Measurements from ENCODE around the gene OGDHL. TPM values are rescaled to one million over a fixed set of nuclear protein-coding genes. Genes with fewer than 3 reads are reported as not detected.

OGDHL gene
- total and polyA plus RNA-seq, 3 donors from 2014 or later, result 6.4 to 16.6 (median 10.7) TPM

- Histone ChIP-seq H3K36me3 (ENCODE audit: low read depth, missing control alignments) (no peaks in the 10 kb centered on the region), H3K27me3 (no peaks in the 10 kb centered on the region), H3K4me1 (no peaks in the 10 kb centered on the region), H3K4me3 (no peak overlapping the region), H3K27ac (no peak overlapping the region), H3K9me3 (no peaks in the 10 kb centered on the region)
- 84 to 90% methylated on average over 12 to 20 of the region's 20 CpGs for WGBS, 2 donors
- DNase-seq, result no peak
- TF ChIP-seq POLR2A (IDR thresholded peaks at IDR 0.05), result no peak
- TF ChIP-seq, protein P1, sequence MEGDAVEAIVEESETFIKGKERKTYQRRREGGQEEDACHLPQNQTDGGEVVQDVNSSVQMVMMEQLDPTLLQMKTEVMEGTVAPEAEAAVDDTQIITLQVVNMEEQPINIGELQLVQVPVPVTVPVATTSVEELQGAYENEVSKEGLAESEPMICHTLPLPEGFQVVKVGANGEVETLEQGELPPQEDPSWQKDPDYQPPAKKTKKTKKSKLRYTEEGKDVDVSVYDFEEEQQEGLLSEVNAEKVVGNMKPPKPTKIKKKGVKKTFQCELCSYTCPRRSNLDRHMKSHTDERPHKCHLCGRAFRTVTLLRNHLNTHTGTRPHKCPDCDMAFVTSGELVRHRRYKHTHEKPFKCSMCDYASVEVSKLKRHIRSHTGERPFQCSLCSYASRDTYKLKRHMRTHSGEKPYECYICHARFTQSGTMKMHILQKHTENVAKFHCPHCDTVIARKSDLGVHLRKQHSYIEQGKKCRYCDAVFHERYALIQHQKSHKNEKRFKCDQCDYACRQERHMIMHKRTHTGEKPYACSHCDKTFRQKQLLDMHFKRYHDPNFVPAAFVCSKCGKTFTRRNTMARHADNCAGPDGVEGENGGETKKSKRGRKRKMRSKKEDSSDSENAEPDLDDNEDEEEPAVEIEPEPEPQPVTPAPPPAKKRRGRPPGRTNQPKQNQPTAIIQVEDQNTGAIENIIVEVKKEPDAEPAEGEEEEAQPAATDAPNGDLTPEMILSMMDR (IDR thresholded peaks at IDR 0.05), result no peak
- intact Hi-C loops (cut with DNase I; ENCODE audit: low total_unique reads), result no loop called here
These were observed 12.3 kb downstream of the OGDHL start for GRCh38 chr10:49749556-49750491.

DNA sequence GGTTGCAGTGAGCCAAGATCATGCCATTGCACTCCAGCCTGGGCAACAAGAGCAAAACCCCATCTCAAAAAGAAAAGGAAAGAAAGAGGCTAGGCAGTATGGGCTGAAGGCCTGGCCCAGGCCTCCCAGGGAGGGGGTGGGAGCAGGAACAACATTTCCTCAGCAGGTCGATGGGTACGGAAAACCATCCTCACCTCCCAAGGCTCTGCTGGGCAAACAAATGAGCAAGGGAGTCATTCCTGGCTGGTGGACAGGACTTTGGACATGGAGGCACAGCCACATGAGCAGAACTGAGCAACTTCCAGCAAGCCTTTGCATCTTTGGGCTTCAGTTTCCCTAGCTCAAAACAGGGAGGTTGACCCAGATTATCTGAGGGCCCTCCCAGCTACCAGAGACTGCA, 13.0 kb downstream of the OGDHL start:
- intact Hi-C loops (cut with DNase I; ENCODE audit: low total_unique reads), result no loop called here
- no peak overlapping the region for H3K4me3 ChIP-seq
- H3K27me3 ChIP-seq, result no peaks in the 10 kb centered on the region
- H3K27ac ChIP-seq, result no peak overlapping the region
- H3K36me3 ChIP-seq (ENCODE audit: low read depth, missing control alignments), result no peaks in the 10 kb centered on the region
- H3K9me3 ChIP-seq, result no peaks in the 10 kb centered on the region
- no peaks in the 10 kb centered on the region for H3K4me1 ChIP-seq
- TF ChIP-seq, protein P1 (IDR thresholded peaks at IDR 0.05), result no peak
- TF ChIP-seq POLR2A (IDR thresholded peaks at IDR 0.05), result no peak
- no peak for DNase-seq
- WGBS, 2 donors, result 94 to 100% methylated on average over 2 of the region's 2 CpGs

GRCh38 chr10:49748006-49748405, 14.1 kb downstream of the OGDHL start:
- Histone ChIP-seq H3K4me3 (no peak overlapping the region), H3K27ac (no peak overlapping the region), H3K36me3 (ENCODE audit: low read depth, missing control alignments) (no peaks in the 10 kb centered on the region), H3K9me3 (no peaks in the 10 kb centered on the region), H3K27me3 (no peaks in the 10 kb centered on the region), H3K4me1 (no peaks in the 10 kb centered on the region)
- 67 to 71% methylated on average over 10 of the region's 10 CpGs for WGBS, 2 donors
- DNase-seq, result no peak
- intact Hi-C loops (cut with DNase I; ENCODE audit: low total_unique reads), result no loop called here
- TF ChIP-seq POLR2A (IDR thresholded peaks at IDR 0.05), result no peak
- TF ChIP-seq, protein P1 (IDR thresholded peaks at IDR 0.05), result no peak

- no peak for TF ChIP-seq POLR2A (IDR thresholded peaks at IDR 0.05)
- TF ChIP-seq, protein P1 (IDR thresholded peaks at IDR 0.05), result no peak
- Histone ChIP-seq H3K4me3 (no peak overlapping the region), H3K27me3 (no peaks in the 10 kb centered on the region), H3K4me1 (no peaks in the 10 kb centered on the region), H3K9me3 (no peaks in the 10 kb centered on the region), H3K27ac (no peak overlapping the region), H3K36me3 (ENCODE audit: low read depth, missing control alignments) (no peaks in the 10 kb centered on the region)
- intact Hi-C loops (cut with DNase I; ENCODE audit: low total_unique reads), result no loop called here
- WGBS, 2 donors, result 72 to 83% methylated on average over 4 of the region's 4 CpGs
- DNase-seq, result no peak
These were observed 14.8 kb downstream of the OGDHL start for GRCh38 chr10:49747303-49747646.
